Right hindlimb (tissue), 1 donor: Measurements from ENCODE around the gene NUP133.
"Not testable (repeated sequence)": the region's sequence is repeated elsewhere in the genome, so short reads cannot be mapped to it uniquely, and the experiment has no call there.

ENCODE experiments used
- DNase-seq: peaks from one replicate; pipeline ENCODE4 v3.0.0-alpha.2; 2018

Gene NUP133

GRCh38 chr1:229508823-229509337 is 739 bp upstream of the NUP133 start:
- DNase-seq: no peak

GRCh38 chr1:229507502-229507901 is 639 bp downstream of the NUP133 start:
- no peak for DNase-seq

GRCh38 chr1:229506633-229507032 is 1.5 kb downstream of the NUP133 start:
- DNase-seq: no peak

- no peak for DNase-seq
Measured at GRCh38 chr1:229495782-229496181, 12.4 kb downstream of the NUP133 start.

- no peak for DNase-seq
Measured at GRCh38 chr1:229487181-229487580, 21.0 kb downstream of the NUP133 start.

GRCh38 chr1:229485318-229485717 is 22.8 kb downstream of the NUP133 start:
- DNase-seq: no peak

GRCh38 chr1:229482511-229482910 is 25.6 kb downstream of the NUP133 start:
- DNase-seq: no peak

- no peak for DNase-seq
Measured at GRCh38 chr1:229480495-229480894, 27.6 kb downstream of the NUP133 start.

GRCh38 chr1:229479660-229480399 is 28.3 kb downstream of the NUP133 start:
- DNase-seq: no peak

GRCh38 chr1:229478852-229479251 is 29.3 kb downstream of the NUP133 start:
- no peak for DNase-seq

- DNase-seq: not testable (repeated sequence)
Measured at GRCh38 chr1:229475859-229476258, 32.3 kb downstream of the NUP133 start.

GRCh38 chr1:229474509-229474908 is 33.6 kb downstream of the NUP133 start:
- DNase-seq: no peak

- no peak for DNase-seq
Measured at GRCh38 chr1:229471175-229471574, 37.0 kb downstream of the NUP133 start.

GRCh38 chr1:229470406-229471043 is 37.6 kb downstream of the NUP133 start:
- no peak for DNase-seq

- no peak for DNase-seq
Measured at GRCh38 chr1:229466887-229467286, 41.3 kb downstream of the NUP133 start.

- DNase-seq: no peak
Measured at GRCh38 chr1:229464672-229465071, 43.5 kb downstream of the NUP133 start.

- DNase-seq: no peak
Measured at GRCh38 chr1:229461032-229461668, 47.0 kb downstream of the NUP133 start.

- no peak for DNase-seq
Measured at GRCh38 chr1:229459815-229460214, 48.3 kb downstream of the NUP133 start.

- DNase-seq: no peak
Measured at GRCh38 chr1:229457436-229457835, 50.7 kb downstream of the NUP133 start.

GRCh38 chr1:229456016-229456415 is 52.1 kb downstream of the NUP133 start:
- DNase-seq: no peak

- DNase-seq: no peak
Measured at GRCh38 chr1:229454056-229454455, 54.1 kb downstream of the NUP133 start.

- DNase-seq: no peak
Measured at GRCh38 chr1:229452956-229453801, 55.0 kb downstream of the NUP133 start.

GRCh38 chr1:229448845-229449244 is 59.3 kb downstream of the NUP133 start:
- no peak for DNase-seq
